WTC11 (cell line): ENCODE results near the gene WDR7. TPM values are rescaled to one million over a fixed set of nuclear protein-coding genes. Genes with fewer than 3 reads are reported as not detected.

Experiments
- ATAC-seq: fragments of 200-7000 bp; cut with Tn5 transposase; 2 replicates; pipeline ENCODE4 v1.10.0; 2021; ENCODE audit warnings: mild to moderate bottlenecking, moderate library complexity
- CTCF ChIA-PET: fragments of 300-600 bp; sonication (Branson Sonifier 250); formaldehyde crosslinking; loops from one replicate; lab custom pipeline; 2021; ENCODE audit warnings: antibody characterized with exemption; lab: Charles Lee
- POLR2A ChIA-PET: fragments of 350-600 bp; sonication (Branson Sonifier 250); formaldehyde crosslinking; loops from one replicate; lab custom pipeline; 2021; ENCODE audit warnings: antibody characterized with exemption; lab: Charles Lee
- DNase-seq: peaks from one replicate; pipeline ENCODE4 v3.0.0; 2021; ENCODE audit warnings: low spot score
- H3K27ac Mint-ChIP-seq: 2 replicates; pipeline ENCODE4 v1.8.0; 2021; ENCODE audit warnings: mixed read lengths
- H3K27me3 Mint-ChIP-seq: 2 replicates; pipeline ENCODE4 v1.8.0; 2021; ENCODE audit warnings: low read depth, mild to moderate bottlenecking, moderate library complexity, mixed read lengths
- H3K36me3 Mint-ChIP-seq: 2 replicates; pipeline ENCODE4 v1.8.0; 2021; ENCODE audit warnings: mixed read lengths
- H3K4me1 Mint-ChIP-seq: 2 replicates; pipeline ENCODE4 v1.8.0; 2022; ENCODE audit warnings: mixed read lengths
- H3K4me3 Mint-ChIP-seq: 2 replicates; pipeline ENCODE4 v1.8.0; 2021; ENCODE audit warnings: mild to moderate bottlenecking, moderate library complexity, mixed read lengths
- H3K9me3 Mint-ChIP-seq: 2 replicates; pipeline ENCODE4 v1.8.0; 2021; ENCODE audit warnings: mixed read lengths
- ATF1 ChIP-seq: sonication (generic); formaldehyde crosslinking; IDR thresholded peaks from 2 replicates; pipeline ENCODE4 v1.8.1; 2023; ENCODE audit warnings: mild to moderate bottlenecking, moderate library complexity, missing genetic modification reagents
- FOXK1 ChIP-seq: sonication (generic); formaldehyde crosslinking; IDR thresholded peaks from 2 replicates; pipeline ENCODE4 v1.8.0; 2022; ENCODE audit warnings: mild to moderate bottlenecking, moderate library complexity, missing genetic modification reagents
- FOXP1 ChIP-seq: sonication (generic); formaldehyde crosslinking; IDR thresholded peaks from 2 replicates; pipeline ENCODE4 v1.8.0; 2022; ENCODE audit warnings: missing genetic modification reagents, mild to moderate bottlenecking, moderate library complexity, borderline replicate concordance
- GABPB1 ChIP-seq: sonication (generic); formaldehyde crosslinking; IDR thresholded peaks from 2 replicates; pipeline ENCODE4 v1.8.1; 2023; ENCODE audit warnings: mild to moderate bottlenecking, missing genetic modification reagents
- HMGA2 ChIP-seq: fragments of 250-450 bp; sonication (Bioruptor Pico); IDR thresholded peaks from 2 replicates; pipeline ENCODE4 v1.4.0; 2021; ENCODE audit warnings: mild to moderate bottlenecking, moderate library complexity
- NFATC4 ChIP-seq: fragments of 250-450 bp; sonication (Bioruptor Pico); IDR thresholded peaks from 2 replicates; pipeline ENCODE4 v1.9.0; 2021; ENCODE audit warnings: mild to moderate bottlenecking
- NFYB ChIP-seq: sonication (generic); formaldehyde crosslinking; conservative IDR thresholded peaks from 2 replicates; pipeline ENCODE4 v1.8.0; 2022; ENCODE audit warnings: low read depth, missing genetic modification reagents
- RORB ChIP-seq: fragments of 250-450 bp; sonication (Bioruptor Pico); IDR thresholded peaks from 2 replicates; pipeline ENCODE4 v1.9.0; 2021; ENCODE audit warnings: mild to moderate bottlenecking
- ZNF317 ChIP-seq: sonication (generic); formaldehyde crosslinking; IDR thresholded peaks from 2 replicates; pipeline ENCODE4 v1.8.1; 2023; ENCODE audit warnings: low read depth, mild to moderate bottlenecking, moderate library complexity, missing genetic modification reagents, borderline replicate concordance
- ZNF396 ChIP-seq: fragments of 250-450 bp; sonication (Bioruptor Pico); IDR thresholded peaks from 2 replicates; pipeline ENCODE4 v1.8.0; 2021; ENCODE audit warnings: mild to moderate bottlenecking, moderate library complexity, borderline replicate concordance
- total RNA-seq: library from RNA; stranded (reverse); gene quantifications from 3 replicates; pipeline ENCODE4 v1.2.3, GENCODE V29; 2021
- TF ChIP-seq, protein P1 (sequence below): sonication (generic); formaldehyde crosslinking; conservative IDR thresholded peaks from 2 replicates; pipeline ENCODE4 v1.8.1; 2022; ENCODE audit warnings: mild to moderate bottlenecking, missing genetic modification reagents
- TF ChIP-seq, protein P2 (sequence below): sonication (generic); formaldehyde crosslinking; IDR thresholded peaks from 2 replicates; pipeline ENCODE4 v1.8.0; 2022; ENCODE audit warnings: mild to moderate bottlenecking, missing genetic modification reagents
- TF ChIP-seq, protein P3 (sequence below): sonication (generic); formaldehyde crosslinking; IDR thresholded peaks from 2 replicates; pipeline ENCODE4 v1.8.1; 2022; ENCODE audit warnings: low read depth, mild to moderate bottlenecking, moderate library complexity, missing genetic modification reagents, borderline replicate concordance
- TF ChIP-seq, protein P4 (sequence below): sonication (generic); formaldehyde crosslinking; IDR thresholded peaks from 2 replicates; pipeline ENCODE4 v1.8.1; 2023; ENCODE audit warnings: mild to moderate bottlenecking, missing genetic modification reagents
- TF ChIP-seq, protein P5 (sequence below): sonication (generic); formaldehyde crosslinking; IDR thresholded peaks from 2 replicates; pipeline ENCODE4 v1.8.0; 2022; ENCODE audit warnings: mild to moderate bottlenecking, missing genetic modification reagents
- TF ChIP-seq, protein P6 (sequence below): fragments of 250-450 bp; sonication (Bioruptor Pico); IDR thresholded peaks from 2 replicates; pipeline ENCODE4 v1.9.0; 2021; ENCODE audit warnings: mild to moderate bottlenecking
- TF ChIP-seq, protein P7 (sequence below): sonication (generic); formaldehyde crosslinking; IDR thresholded peaks from 2 replicates; pipeline ENCODE4 v1.8.0; 2022; ENCODE audit warnings: mild to moderate bottlenecking, missing genetic modification reagents
- TF ChIP-seq, protein P8 (sequence below): fragments of 200-600 bp; IDR thresholded peaks from 2 replicates; pipeline ENCODE4 v1.8.0; 2022; ENCODE audit warnings: antibody characterized with exemption

WDR7 gene
- total RNA-seq, 1 experiment from 2014 or later: 12.2 TPM

DNA sequence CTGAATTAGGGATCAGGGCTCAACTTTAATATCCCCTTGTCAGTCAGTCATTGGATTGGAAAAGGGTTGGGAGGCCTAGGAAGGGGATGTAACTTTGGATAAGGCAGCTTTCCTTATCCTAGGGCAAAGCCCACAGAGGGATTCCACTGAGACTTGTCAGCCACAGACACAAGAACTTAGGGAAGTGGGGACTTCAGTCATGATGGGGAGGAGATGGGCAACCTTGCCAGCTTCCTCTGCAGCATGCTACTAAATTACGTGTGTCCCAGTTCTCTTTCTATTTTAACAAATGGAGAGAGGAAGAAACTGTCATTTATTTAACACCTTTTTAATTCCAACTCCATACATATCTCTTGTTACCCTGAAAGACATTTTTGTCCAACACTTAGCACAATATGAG, 237.8 kb downstream of the WDR7 start:
- ChIA-PET POLR2A (no interaction called here), CTCF (interaction anchor here (1.2 kb wide), 1 partner anchor 20 kb away, joined by 5 read pairs; no protein-coding TSS in a partner anchor)
- TF ChIP-seq ATF1 (CRISPR knock-in tag): no peak
- TF ChIP-seq, protein P1, sequence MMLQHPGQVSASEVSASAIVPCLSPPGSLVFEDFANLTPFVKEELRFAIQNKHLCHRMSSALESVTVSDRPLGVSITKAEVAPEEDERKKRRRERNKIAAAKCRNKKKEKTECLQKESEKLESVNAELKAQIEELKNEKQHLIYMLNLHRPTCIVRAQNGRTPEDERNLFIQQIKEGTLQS (CRISPR knock-in tag): no peak
- DNase-seq (no peak), ATAC-seq (no peak)
- no peaks in the 10 kb centered on the region for H3K27me3 Mint-ChIP-seq
- H3K9me3 Mint-ChIP-seq: peaks cover 10% of the 10 kb centered on the region
- no peak overlapping the region; the same call in 1 of the 2 replicates for H3K27ac Mint-ChIP-seq
- H3K4me3 Mint-ChIP-seq: no peak overlapping the region
- H3K36me3 Mint-ChIP-seq: 0 out of 2 replicates have a peak, but pooled peaks cover 5% of the 10 kb centered on the region
- peaks cover 18% of the 10 kb centered on the region for H3K4me1 Mint-ChIP-seq

DNA sequence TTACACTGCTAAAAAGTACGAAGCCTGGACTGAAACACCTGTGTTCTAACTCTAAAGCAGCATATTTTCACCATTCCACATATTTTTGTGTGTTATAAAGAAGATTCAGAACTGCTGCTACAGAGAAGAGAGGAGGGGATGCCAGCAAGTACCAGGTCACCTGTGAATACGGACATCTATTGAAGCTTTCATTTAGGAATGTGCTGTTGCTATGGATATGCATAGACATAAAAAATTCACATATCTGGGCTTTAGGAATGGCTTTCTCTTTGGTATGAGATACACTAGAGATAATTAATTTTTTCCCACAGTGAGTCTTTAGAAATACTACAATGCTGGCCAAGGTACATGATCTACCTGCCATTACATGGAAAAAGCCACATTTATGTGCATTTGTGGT, 238.5 kb downstream of the WDR7 start:
- H3K27me3 Mint-ChIP-seq: no peaks in the 10 kb centered on the region
- peaks cover 12% of the 10 kb centered on the region for H3K4me1 Mint-ChIP-seq
- ChIA-PET POLR2A (no interaction called here), CTCF (no interaction called here)
- DNase-seq (no peak), ATAC-seq (no peak)
- no peak overlapping the region for H3K27ac Mint-ChIP-seq
- no peak for TF ChIP-seq NFATC4 (CRISPR knock-in tag)
- TF ChIP-seq FOXP1: no peak
- H3K36me3 Mint-ChIP-seq: no peaks in the 10 kb centered on the region
- no peak overlapping the region for H3K4me3 Mint-ChIP-seq
- peaks cover 4% of the 10 kb centered on the region for H3K9me3 Mint-ChIP-seq

DNA sequence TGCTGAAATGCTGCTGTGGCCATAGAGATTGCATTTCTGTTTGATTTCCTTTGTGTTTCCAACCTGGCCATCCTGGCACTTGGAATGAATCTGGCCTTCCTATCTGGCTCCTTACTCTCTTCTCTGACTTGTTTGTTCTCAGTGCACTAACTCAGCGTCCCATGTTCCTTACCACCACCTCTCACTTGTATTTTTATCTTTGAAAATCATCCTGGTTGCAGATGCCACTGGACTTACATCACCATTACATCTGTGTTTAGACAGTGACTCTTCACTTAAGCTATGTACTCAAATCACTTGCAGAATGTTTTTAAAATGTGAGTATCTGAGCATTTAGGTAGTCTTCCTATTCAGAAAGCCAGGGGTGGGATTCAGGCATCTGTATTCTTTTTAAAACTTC, 239.5 kb downstream of the WDR7 start:
- Mint-ChIP-seq H3K27ac (no peak overlapping the region), H3K36me3 (no peaks in the 10 kb centered on the region), H3K4me1 (peaks cover 10% of the 10 kb centered on the region), H3K4me3 (no peak overlapping the region), H3K27me3 (no peaks in the 10 kb centered on the region), H3K9me3 (no peaks in the 10 kb centered on the region)
- ChIA-PET CTCF (interaction anchor here (1.0 kb wide), 1 partner anchor 14 kb away, joined by 4 read pairs; no protein-coding TSS in a partner anchor), POLR2A (no interaction called here)
- no peak for ATAC-seq
- DNase-seq: no peak
- TF ChIP-seq GABPB1 (CRISPR knock-in tag): no peak
- TF ChIP-seq, protein P1 (CRISPR knock-in tag): no peak
- TF ChIP-seq, protein P2, sequence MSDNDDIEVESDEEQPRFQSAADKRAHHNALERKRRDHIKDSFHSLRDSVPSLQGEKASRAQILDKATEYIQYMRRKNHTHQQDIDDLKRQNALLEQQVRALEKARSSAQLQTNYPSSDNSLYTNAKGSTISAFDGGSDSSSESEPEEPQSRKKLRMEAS (CRISPR knock-in tag): no peak
- TF ChIP-seq, protein P3, sequence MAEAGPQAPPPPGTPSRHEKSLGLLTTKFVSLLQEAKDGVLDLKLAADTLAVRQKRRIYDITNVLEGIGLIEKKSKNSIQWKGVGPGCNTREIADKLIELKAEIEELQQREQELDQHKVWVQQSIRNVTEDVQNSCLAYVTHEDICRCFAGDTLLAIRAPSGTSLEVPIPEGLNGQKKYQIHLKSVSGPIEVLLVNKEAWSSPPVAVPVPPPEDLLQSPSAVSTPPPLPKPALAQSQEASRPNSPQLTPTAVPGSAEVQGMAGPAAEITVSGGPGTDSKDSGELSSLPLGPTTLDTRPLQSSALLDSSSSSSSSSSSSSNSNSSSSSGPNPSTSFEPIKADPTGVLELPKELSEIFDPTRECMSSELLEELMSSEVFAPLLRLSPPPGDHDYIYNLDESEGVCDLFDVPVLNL (CRISPR knock-in tag): no peak
- no peak for TF ChIP-seq FOXK1
- TF ChIP-seq, protein P4, sequence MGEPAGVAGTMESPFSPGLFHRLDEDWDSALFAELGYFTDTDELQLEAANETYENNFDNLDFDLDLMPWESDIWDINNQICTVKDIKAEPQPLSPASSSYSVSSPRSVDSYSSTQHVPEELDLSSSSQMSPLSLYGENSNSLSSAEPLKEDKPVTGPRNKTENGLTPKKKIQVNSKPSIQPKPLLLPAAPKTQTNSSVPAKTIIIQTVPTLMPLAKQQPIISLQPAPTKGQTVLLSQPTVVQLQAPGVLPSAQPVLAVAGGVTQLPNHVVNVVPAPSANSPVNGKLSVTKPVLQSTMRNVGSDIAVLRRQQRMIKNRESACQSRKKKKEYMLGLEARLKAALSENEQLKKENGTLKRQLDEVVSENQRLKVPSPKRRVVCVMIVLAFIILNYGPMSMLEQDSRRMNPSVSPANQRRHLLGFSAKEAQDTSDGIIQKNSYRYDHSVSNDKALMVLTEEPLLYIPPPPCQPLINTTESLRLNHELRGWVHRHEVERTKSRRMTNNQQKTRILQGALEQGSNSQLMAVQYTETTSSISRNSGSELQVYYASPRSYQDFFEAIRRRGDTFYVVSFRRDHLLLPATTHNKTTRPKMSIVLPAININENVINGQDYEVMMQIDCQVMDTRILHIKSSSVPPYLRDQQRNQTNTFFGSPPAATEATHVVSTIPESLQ (CRISPR knock-in tag): no peak
- no peak for TF ChIP-seq ZNF317
- TF ChIP-seq HMGA2 (CRISPR knock-in tag): no peak

DNA sequence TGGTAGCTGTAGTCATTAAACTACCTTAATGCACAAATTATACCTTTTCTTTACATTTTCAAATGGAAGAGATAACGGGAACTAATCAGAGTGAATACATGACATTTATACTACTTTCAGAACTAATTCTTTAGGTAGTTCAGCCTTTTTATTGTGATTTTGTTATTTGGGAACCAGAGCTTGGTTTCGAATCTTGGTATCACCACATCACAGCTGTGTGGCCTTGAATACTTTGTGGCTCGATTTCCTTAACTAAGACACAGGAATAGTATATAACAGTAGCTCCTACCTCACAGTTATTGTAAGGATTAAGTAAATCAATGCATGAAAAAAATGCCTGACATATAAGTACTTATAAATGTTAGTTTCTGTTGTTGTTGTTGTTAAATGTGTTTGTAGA, 240.0 kb downstream of the WDR7 start:
- CTCF ChIA-PET: interaction anchor here (1.0 to 1.3 kb wide), 2 partner anchors 11 to 13 kb away, joined by 3 to 4 read pairs; no protein-coding TSS in a partner anchor
- POLR2A ChIA-PET: no interaction called here
- no peak overlapping the region for H3K27ac Mint-ChIP-seq
- ATAC-seq (no peak), DNase-seq (no peak)
- peaks cover 10% of the 10 kb centered on the region for H3K4me1 Mint-ChIP-seq
- no peaks in the 10 kb centered on the region for H3K27me3 Mint-ChIP-seq
- no peaks in the 10 kb centered on the region for H3K9me3 Mint-ChIP-seq
- no peak overlapping the region for H3K4me3 Mint-ChIP-seq
- no peaks in the 10 kb centered on the region for H3K36me3 Mint-ChIP-seq
- TF ChIP-seq, protein P5, sequence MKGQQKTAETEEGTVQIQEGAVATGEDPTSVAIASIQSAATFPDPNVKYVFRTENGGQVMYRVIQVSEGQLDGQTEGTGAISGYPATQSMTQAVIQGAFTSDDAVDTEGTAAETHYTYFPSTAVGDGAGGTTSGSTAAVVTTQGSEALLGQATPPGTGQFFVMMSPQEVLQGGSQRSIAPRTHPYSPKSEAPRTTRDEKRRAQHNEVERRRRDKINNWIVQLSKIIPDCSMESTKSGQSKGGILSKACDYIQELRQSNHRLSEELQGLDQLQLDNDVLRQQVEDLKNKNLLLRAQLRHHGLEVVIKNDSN (CRISPR knock-in tag): no peak
- TF ChIP-seq RORB (CRISPR knock-in tag): no peak
- TF ChIP-seq ZNF396 (CRISPR knock-in tag): no peak
- no peak for TF ChIP-seq NFYB (CRISPR knock-in tag)
- TF ChIP-seq, protein P6, sequence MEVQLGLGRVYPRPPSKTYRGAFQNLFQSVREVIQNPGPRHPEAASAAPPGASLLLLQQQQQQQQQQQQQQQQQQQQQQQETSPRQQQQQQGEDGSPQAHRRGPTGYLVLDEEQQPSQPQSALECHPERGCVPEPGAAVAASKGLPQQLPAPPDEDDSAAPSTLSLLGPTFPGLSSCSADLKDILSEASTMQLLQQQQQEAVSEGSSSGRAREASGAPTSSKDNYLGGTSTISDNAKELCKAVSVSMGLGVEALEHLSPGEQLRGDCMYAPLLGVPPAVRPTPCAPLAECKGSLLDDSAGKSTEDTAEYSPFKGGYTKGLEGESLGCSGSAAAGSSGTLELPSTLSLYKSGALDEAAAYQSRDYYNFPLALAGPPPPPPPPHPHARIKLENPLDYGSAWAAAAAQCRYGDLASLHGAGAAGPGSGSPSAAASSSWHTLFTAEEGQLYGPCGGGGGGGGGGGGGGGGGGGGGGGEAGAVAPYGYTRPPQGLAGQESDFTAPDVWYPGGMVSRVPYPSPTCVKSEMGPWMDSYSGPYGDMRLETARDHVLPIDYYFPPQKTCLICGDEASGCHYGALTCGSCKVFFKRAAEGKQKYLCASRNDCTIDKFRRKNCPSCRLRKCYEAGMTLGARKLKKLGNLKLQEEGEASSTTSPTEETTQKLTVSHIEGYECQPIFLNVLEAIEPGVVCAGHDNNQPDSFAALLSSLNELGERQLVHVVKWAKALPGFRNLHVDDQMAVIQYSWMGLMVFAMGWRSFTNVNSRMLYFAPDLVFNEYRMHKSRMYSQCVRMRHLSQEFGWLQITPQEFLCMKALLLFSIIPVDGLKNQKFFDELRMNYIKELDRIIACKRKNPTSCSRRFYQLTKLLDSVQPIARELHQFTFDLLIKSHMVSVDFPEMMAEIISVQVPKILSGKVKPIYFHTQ (CRISPR knock-in tag): no peak
- TF ChIP-seq, protein P7, sequence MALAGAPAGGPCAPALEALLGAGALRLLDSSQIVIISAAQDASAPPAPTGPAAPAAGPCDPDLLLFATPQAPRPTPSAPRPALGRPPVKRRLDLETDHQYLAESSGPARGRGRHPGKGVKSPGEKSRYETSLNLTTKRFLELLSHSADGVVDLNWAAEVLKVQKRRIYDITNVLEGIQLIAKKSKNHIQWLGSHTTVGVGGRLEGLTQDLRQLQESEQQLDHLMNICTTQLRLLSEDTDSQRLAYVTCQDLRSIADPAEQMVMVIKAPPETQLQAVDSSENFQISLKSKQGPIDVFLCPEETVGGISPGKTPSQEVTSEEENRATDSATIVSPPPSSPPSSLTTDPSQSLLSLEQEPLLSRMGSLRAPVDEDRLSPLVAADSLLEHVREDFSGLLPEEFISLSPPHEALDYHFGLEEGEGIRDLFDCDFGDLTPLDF (CRISPR knock-in tag): no peak
- TF ChIP-seq, protein P8, sequence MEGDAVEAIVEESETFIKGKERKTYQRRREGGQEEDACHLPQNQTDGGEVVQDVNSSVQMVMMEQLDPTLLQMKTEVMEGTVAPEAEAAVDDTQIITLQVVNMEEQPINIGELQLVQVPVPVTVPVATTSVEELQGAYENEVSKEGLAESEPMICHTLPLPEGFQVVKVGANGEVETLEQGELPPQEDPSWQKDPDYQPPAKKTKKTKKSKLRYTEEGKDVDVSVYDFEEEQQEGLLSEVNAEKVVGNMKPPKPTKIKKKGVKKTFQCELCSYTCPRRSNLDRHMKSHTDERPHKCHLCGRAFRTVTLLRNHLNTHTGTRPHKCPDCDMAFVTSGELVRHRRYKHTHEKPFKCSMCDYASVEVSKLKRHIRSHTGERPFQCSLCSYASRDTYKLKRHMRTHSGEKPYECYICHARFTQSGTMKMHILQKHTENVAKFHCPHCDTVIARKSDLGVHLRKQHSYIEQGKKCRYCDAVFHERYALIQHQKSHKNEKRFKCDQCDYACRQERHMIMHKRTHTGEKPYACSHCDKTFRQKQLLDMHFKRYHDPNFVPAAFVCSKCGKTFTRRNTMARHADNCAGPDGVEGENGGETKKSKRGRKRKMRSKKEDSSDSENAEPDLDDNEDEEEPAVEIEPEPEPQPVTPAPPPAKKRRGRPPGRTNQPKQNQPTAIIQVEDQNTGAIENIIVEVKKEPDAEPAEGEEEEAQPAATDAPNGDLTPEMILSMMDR: no peak
